ENCODE data around the gene PAFAH1B2.

DNA sequence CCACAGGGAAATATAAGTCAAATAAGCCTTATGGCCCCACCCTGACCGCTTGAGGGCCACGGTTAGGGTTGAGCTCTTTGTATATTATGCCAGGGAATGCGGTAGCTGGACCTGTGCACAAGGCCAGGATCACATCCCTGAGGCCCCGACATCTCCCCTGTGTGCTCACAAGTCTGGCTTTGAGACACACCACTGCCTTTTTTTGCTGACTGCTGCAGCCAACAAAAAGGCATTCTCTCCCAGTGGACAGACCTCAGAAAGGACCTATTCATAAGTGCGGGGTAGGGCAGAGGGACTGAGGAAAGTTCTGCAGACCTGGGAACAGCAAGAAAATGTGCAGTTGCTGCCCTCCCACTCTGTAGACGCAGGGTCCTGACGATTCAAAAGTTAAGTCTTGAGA is 31.0 kb downstream of the PAFAH1B2 start:
- TF ChIP-seq, protein P1, sequence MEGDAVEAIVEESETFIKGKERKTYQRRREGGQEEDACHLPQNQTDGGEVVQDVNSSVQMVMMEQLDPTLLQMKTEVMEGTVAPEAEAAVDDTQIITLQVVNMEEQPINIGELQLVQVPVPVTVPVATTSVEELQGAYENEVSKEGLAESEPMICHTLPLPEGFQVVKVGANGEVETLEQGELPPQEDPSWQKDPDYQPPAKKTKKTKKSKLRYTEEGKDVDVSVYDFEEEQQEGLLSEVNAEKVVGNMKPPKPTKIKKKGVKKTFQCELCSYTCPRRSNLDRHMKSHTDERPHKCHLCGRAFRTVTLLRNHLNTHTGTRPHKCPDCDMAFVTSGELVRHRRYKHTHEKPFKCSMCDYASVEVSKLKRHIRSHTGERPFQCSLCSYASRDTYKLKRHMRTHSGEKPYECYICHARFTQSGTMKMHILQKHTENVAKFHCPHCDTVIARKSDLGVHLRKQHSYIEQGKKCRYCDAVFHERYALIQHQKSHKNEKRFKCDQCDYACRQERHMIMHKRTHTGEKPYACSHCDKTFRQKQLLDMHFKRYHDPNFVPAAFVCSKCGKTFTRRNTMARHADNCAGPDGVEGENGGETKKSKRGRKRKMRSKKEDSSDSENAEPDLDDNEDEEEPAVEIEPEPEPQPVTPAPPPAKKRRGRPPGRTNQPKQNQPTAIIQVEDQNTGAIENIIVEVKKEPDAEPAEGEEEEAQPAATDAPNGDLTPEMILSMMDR (IDR thresholded peaks at IDR 0.05), result no peak
- TF ChIP-seq EZH2 (IDR thresholded peaks at IDR 0.05) (no peak), EZH2phosphoT487 (IDR thresholded peaks at IDR 0.05) (no peak)
